ENCODE results near the gene CLSTN3. TPM values are rescaled to one million over a fixed set of nuclear protein-coding genes. Genes with fewer than 3 reads are reported as not detected.
A peak's percentile ranks its signal among the peaks of the same experiment; 100 is the strongest.

Gene CLSTN3
- total and polyA plus RNA-seq, 9 of the 15 experiments (the other 6 are each of a cell fraction or from before 2014, with no cell fraction given) = 0.08 to 23.2 (median 11.0) TPM

DNA sequence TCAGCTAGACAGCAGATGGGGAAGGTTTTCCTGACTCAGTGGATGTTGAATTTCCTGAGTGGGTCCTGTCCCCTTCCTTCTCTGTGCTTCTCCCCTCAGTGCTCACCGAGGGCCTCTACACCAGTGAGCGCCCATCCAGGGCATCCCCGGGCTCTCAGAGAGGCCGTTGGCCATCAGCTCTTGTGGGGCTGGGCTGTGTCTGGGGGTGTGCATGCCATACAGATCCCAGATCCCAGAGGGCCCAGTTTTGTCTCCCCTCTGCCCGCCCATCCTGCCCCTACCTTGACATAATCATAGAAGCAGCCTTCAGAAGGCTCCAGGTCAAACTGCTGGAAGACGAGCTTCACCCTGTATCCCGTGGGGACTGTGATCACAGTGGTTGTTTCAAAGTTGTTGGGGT lies 39.0 kb upstream of the CLSTN3 start:
- FAIRE-seq (no peak), ATAC-seq (no peak), DNase-seq (ENCODE audit: extremely low read depth in 1 of 4, low spot score in 3 of 4) (no peak)
- Histone ChIP-seq H4K20me1 (replicated peaks; ENCODE audit: control insufficient read depth, insufficient read depth, low read length) (no peaks in the 10 kb centered on the region), H3K36me3 (ENCODE audit: control insufficient read depth, insufficient read depth, low read length) (no peaks in the 10 kb centered on the region), H3K9ac (ENCODE audit: insufficient read depth in 1 of 2, low read depth in 2 of 2, low read length in 2 of 2) (peak overlapping the region in 1 of 2 experiments; percentile 71; a peak in 1 of 4 replicates), H3K9me1 (ENCODE audit: control insufficient read depth, insufficient read depth, low read length) (no peaks in the 10 kb centered on the region), H2AFZ (ENCODE audit: low read depth, low read length) (no peak overlapping the region), H3K79me2 (ENCODE audit: control insufficient read depth, insufficient read depth, low read length) (no peaks in the 10 kb centered on the region), H3K4me1 (replicated peaks in 1 of 2; ENCODE audit: control insufficient read depth in 2 of 2, insufficient read depth in 2 of 2, low read length in 2 of 2) (peaks cover 6 to 16% of the 10 kb centered on the region in 2 experiments; a peak in 3 of 5 replicates), H3K27ac (ENCODE audit: extremely low read depth, low read depth, low read length) (no peak overlapping the region), H3K27me3 (ENCODE audit: control insufficient read depth in 2 of 2, insufficient read depth in 2 of 2, low read length in 2 of 2) (no peaks in the 10 kb centered on the region; a peak in 2 of 5 replicates), H3K4me2 (ENCODE audit: insufficient read depth, low read length) (no peak overlapping the region), H3K4me3 (no peak overlapping the region), H3K9me3 (replicated peaks; ENCODE audit: control insufficient read depth, insufficient read depth, low read depth, low read length) (no peaks in the 10 kb centered on the region)
- in situ Hi-C loops (cut with MboI) (no loop called here), intact Hi-C loops (cut with micrococcal nuclease) (no loop called here)
- ChIA-PET CTCF (ENCODE audit: low intra/inter-chr PET ratio) (interaction anchor here (0.8 kb wide), 1 partner anchor 18 kb away, joined by 3 read pairs; no protein-coding TSS in a partner anchor), POLR2A (interaction anchor here (0.6 to 1.3 kb wide), 4 partner anchors 10 to 147 kb away, joined by 3 to 4 read pairs (median 4); partner anchors contain the start of genes C12orf57 and RNU7-1)
- TF ChIP-seq STAG1 (CRISPR knock-in tag; IDR thresholded peaks at IDR 0.05; ENCODE audit: borderline replicate concordance) (no peak), ZNF76 (CRISPR knock-in tag; IDR thresholded peaks at IDR 0.05; ENCODE audit: borderline replicate concordance) (no peak), ZNF311 (CRISPR knock-in tag; IDR thresholded peaks at IDR 0.05) (no peak), SPI1 (IDR thresholded peaks at IDR 0.05; ENCODE audit: borderline replicate concordance, low read depth, low read length) (no peak), ZNF12 (CRISPR knock-in tag; IDR thresholded peaks at IDR 0.05) (no peak), SOX6 (IDR thresholded peaks at IDR 0.05) (no peak)
- TF ChIP-seq, protein P1, sequence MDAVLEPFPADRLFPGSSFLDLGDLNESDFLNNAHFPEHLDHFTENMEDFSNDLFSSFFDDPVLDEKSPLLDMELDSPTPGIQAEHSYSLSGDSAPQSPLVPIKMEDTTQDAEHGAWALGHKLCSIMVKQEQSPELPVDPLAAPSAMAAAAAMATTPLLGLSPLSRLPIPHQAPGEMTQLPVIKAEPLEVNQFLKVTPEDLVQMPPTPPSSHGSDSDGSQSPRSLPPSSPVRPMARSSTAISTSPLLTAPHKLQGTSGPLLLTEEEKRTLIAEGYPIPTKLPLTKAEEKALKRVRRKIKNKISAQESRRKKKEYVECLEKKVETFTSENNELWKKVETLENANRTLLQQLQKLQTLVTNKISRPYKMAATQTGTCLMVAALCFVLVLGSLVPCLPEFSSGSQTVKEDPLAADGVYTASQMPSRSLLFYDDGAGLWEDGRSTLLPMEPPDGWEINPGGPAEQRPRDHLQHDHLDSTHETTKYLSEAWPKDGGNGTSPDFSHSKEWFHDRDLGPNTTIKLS (IDR thresholded peaks at IDR 0.05; ENCODE audit: borderline replicate concordance, low read depth) = no peak
- WGBS (ENCODE audit: insufficient coverage, low coverage, missing lambda C conversion rate) = 17% methylated on average over 1 of the region's 7 CpGs
- no TSS peak for BruUV-seq (replicated peaks)

All from K562 (cell line).